ENCODE data around the gene COQ10A.

- TF ChIP-seq CTCF (IDR thresholded peaks at IDR 0.05) (no peak), POLR2A (IDR thresholded peaks at IDR 0.05) (no peak)
These were observed 14.1 kb upstream of the COQ10A start for GRCh38 chr12:56252649-56253048.
